Measurements from ENCODE around the gene PTPRN2.

PTPRN2 gene

DNA sequence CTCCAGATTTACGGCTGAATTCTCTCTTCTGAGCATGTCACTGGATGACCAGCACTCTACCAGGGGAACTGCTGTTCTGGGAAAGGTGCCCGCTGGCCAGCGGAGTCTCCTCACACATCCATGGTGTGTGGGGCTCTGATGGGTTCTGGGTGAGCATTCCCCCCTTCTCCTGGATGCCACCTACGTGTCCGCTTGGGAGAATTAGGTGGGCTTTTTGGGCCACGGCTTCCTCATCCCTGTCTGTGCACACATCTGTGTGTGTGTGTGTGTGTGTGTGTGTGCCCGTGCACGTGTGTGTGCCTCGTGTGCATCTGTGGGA lies 1087.8 kb downstream of the PTPRN2 start:
- no peak for DNase-seq (ENCODE audit: low spot score)
- in situ Hi-C loops (cut with MboI; ENCODE audit: low pct_unique_long_range_greater_than_20kb, low sequenced_read_pairs, unreplicated experiment) = no loop called here
- TF ChIP-seq, protein P1, sequence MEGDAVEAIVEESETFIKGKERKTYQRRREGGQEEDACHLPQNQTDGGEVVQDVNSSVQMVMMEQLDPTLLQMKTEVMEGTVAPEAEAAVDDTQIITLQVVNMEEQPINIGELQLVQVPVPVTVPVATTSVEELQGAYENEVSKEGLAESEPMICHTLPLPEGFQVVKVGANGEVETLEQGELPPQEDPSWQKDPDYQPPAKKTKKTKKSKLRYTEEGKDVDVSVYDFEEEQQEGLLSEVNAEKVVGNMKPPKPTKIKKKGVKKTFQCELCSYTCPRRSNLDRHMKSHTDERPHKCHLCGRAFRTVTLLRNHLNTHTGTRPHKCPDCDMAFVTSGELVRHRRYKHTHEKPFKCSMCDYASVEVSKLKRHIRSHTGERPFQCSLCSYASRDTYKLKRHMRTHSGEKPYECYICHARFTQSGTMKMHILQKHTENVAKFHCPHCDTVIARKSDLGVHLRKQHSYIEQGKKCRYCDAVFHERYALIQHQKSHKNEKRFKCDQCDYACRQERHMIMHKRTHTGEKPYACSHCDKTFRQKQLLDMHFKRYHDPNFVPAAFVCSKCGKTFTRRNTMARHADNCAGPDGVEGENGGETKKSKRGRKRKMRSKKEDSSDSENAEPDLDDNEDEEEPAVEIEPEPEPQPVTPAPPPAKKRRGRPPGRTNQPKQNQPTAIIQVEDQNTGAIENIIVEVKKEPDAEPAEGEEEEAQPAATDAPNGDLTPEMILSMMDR (IDR thresholded peaks at IDR 0.05; ENCODE audit: extremely low read depth, insufficient read depth, missing control alignments) = no peak

- TF ChIP-seq, protein P1 (IDR thresholded peaks at IDR 0.05; ENCODE audit: extremely low read depth, insufficient read depth, missing control alignments) = no peak
- in situ Hi-C loops (cut with MboI; ENCODE audit: low pct_unique_long_range_greater_than_20kb, low sequenced_read_pairs, unreplicated experiment) = no loop called here
- no peak for DNase-seq (ENCODE audit: low spot score)
Observed at GRCh38 chr7:157499121-157499834, 1088.3 kb downstream of the PTPRN2 start.

DNA sequence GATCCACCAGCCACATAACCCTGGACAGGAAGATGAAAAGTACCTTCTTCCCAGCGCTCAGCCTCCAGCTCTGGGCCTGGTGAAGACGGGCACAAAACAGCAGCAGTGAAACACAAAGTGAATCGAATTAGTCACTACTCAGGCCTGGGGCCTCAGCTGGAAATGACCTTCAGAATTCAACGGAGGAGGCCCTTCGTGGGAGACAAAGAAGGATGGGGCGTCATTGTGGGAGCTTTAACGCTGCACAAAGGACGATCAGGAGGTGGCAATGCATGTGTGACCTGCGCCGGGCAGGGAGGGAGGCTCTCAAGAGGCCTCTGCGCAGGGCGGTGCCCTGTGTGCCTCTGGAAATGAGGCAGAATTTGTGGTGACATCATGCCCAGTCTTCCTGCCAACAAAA lies 1089.0 kb downstream of the PTPRN2 start:
- in situ Hi-C loops (cut with MboI; ENCODE audit: low pct_unique_long_range_greater_than_20kb, low sequenced_read_pairs, unreplicated experiment) = no loop called here
- TF ChIP-seq, protein P1 (IDR thresholded peaks at IDR 0.05; ENCODE audit: extremely low read depth, insufficient read depth, missing control alignments) = no peak
- DNase-seq (ENCODE audit: low spot score) = no peak

DNA sequence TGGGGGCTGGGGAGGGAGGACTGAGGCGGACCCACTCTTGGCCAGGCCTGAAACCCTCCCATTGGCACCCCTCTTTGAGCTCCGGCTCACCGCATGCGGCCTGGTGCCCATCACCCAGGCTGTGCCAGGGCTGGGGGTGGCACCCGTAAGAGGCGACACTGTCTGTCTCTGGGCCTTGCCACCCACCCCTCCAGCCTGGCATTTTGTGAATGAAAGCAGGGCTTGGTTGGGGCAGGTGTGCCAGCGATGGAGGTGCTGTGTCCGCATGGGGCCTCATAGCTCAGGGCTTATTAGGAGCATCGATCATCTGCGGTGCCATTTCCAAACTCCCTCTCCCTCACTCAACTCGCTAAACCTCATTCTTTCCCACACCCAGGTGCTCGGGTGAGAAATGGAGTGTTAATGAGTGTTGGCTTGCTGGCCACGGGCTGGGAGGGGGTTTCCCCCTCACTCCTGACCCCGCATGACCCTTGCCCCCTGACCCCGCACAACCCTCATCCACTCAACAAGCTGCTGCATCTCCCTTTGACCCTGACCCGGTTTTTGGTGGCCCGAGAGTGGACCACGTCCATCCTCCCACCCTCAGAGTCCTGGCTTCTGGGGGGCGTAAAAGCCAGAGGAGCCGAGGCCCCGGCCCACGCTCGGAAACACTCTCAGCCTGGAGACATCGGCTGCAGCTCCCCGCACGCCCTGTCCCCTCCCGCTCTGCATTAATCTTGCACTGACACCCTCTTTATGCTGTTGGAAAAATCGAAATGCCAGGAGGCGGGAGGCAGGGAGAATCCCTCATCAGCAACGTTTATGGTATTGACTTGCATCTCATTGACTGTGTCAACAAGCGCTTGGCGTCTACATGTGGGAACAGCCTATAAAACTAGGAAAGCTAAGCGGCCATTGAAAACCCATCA lies 1089.6 kb downstream of the PTPRN2 start:
- in situ Hi-C loops (cut with MboI; ENCODE audit: low pct_unique_long_range_greater_than_20kb, low sequenced_read_pairs, unreplicated experiment) = no loop called here
- TF ChIP-seq, protein P1 (IDR thresholded peaks at IDR 0.05; ENCODE audit: extremely low read depth, insufficient read depth, missing control alignments) = no peak
- no peak for DNase-seq (ENCODE audit: low spot score)

DNA sequence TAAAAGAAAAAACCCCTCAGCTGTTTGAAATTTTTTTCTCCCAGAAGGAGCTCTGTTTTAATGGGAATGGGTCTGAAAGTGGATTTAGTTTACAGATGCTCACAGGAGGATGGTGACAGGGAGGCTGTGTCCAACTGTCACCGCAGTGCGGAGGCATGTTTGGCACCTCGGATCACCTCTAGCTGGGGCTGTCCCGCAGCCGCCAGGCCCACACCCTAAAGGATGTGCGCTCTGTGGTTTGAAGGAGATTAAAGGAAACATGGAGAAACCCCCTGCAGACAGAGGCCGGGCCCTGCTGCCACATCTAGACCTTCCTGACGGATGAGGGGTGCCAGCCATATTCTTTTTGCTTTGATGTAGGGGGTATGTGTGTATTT lies 1090.3 kb downstream of the PTPRN2 start:
- in situ Hi-C loops (cut with MboI; ENCODE audit: low pct_unique_long_range_greater_than_20kb, low sequenced_read_pairs, unreplicated experiment) = no loop called here
- DNase-seq (ENCODE audit: low spot score) = no peak
- TF ChIP-seq, protein P1 (IDR thresholded peaks at IDR 0.05; ENCODE audit: extremely low read depth, insufficient read depth, missing control alignments) = no peak

- in situ Hi-C loops (cut with MboI; ENCODE audit: low pct_unique_long_range_greater_than_20kb, low sequenced_read_pairs, unreplicated experiment) = no loop called here
- TF ChIP-seq, protein P1 (IDR thresholded peaks at IDR 0.05; ENCODE audit: extremely low read depth, insufficient read depth, missing control alignments) = no peak
- no peak for DNase-seq (ENCODE audit: low spot score)
Observed at GRCh38 chr7:157496416-157497275, 1091.0 kb downstream of the PTPRN2 start.
